KOPT-K1 (cell line): ENCODE results near the gene RASGRP4.

Experiments used
- H3K27ac ChIP-seq: fragments of 200-600 bp; sonication (generic); 2 replicates; pipeline ENCODE4 v1.5.1; 2016; ENCODE audit warnings: antibody characterized with exemption, mild to moderate bottlenecking, low read depth, low read length; ENCODE audit not compliant: poor library complexity, severe bottlenecking
- H3K36me3 ChIP-seq: fragments of 200-600 bp; sonication (generic); 2 replicates; pipeline ENCODE4 v1.5.1; 2017; ENCODE audit warnings: antibody characterized with exemption, mild to moderate bottlenecking, low read length, moderate library complexity; ENCODE audit not compliant: insufficient read depth
- H3K9me3 ChIP-seq: fragments of 200-600 bp; sonication (generic); 2 replicates; pipeline ENCODE4 v1.5.1; 2017; ENCODE audit warnings: antibody characterized with exemption, low read length, mild to moderate bottlenecking; ENCODE audit not compliant: insufficient read depth, poor library complexity, severe bottlenecking

The RASGRP4 gene

GRCh38 chr19:38455031-38455430 is 29.0 kb upstream of the RASGRP4 start:
- H3K36me3 ChIP-seq: no peaks in the 10 kb centered on the region
- H3K9me3 ChIP-seq: no peaks in the 10 kb centered on the region
- H3K27ac ChIP-seq: no peak overlapping the region

GRCh38 chr19:38453596-38453995 is 27.6 kb upstream of the RASGRP4 start:
- Histone ChIP-seq H3K27ac (no peak overlapping the region), H3K9me3 (no peaks in the 10 kb centered on the region), H3K36me3 (no peaks in the 10 kb centered on the region)

- Histone ChIP-seq H3K36me3 (no peaks in the 10 kb centered on the region), H3K9me3 (no peaks in the 10 kb centered on the region), H3K27ac (no peak overlapping the region)
Observed at GRCh38 chr19:38452430-38453366, 26.7 kb upstream of the RASGRP4 start.

- H3K9me3 ChIP-seq: no peaks in the 10 kb centered on the region
- H3K36me3 ChIP-seq: no peaks in the 10 kb centered on the region
- no peak overlapping the region for H3K27ac ChIP-seq
Observed at GRCh38 chr19:38451629-38452028, 25.6 kb upstream of the RASGRP4 start.

GRCh38 chr19:38451036-38451435 is 25.0 kb upstream of the RASGRP4 start:
- H3K27ac ChIP-seq: no peak overlapping the region

GRCh38 chr19:38449518-38449917 is 23.5 kb upstream of the RASGRP4 start:
- Histone ChIP-seq H3K9me3 (no peaks in the 10 kb centered on the region), H3K36me3 (no peaks in the 10 kb centered on the region), H3K27ac (no peak overlapping the region)

More at GRCh38 chr19:38451036-38451435, 25.0 kb upstream of the RASGRP4 start:
- Histone ChIP-seq H3K9me3 (no peaks in the 10 kb centered on the region), H3K36me3 (no peaks in the 10 kb centered on the region)

- no peaks in the 10 kb centered on the region for H3K36me3 ChIP-seq
- no peaks in the 10 kb centered on the region for H3K9me3 ChIP-seq
Observed at GRCh38 chr19:38448225-38448624, 22.2 kb upstream of the RASGRP4 start.

GRCh38 chr19:38445362-38445761 is 19.3 kb upstream of the RASGRP4 start:
- Histone ChIP-seq H3K27ac (no peak overlapping the region), H3K9me3 (no peaks in the 10 kb centered on the region), H3K36me3 (no peaks in the 10 kb centered on the region)

More at GRCh38 chr19:38448225-38448624, 22.2 kb upstream of the RASGRP4 start:
- H3K27ac ChIP-seq: no peak overlapping the region

- no peaks in the 10 kb centered on the region for H3K9me3 ChIP-seq
- H3K36me3 ChIP-seq: no peaks in the 10 kb centered on the region
- no peak overlapping the region for H3K27ac ChIP-seq
Observed at GRCh38 chr19:38444026-38444425, 18.0 kb upstream of the RASGRP4 start.

GRCh38 chr19:38443458-38443999 is 17.5 kb upstream of the RASGRP4 start:
- Histone ChIP-seq H3K36me3 (no peaks in the 10 kb centered on the region), H3K9me3 (no peaks in the 10 kb centered on the region), H3K27ac (no peak overlapping the region)

- Histone ChIP-seq H3K9me3 (no peaks in the 10 kb centered on the region), H3K27ac (no peak overlapping the region), H3K36me3 (no peaks in the 10 kb centered on the region)
Observed at GRCh38 chr19:38442736-38443135, 16.7 kb upstream of the RASGRP4 start.

GRCh38 chr19:38441657-38442348 is 15.8 kb upstream of the RASGRP4 start:
- no peaks in the 10 kb centered on the region for H3K36me3 ChIP-seq
- H3K27ac ChIP-seq: no peak overlapping the region
- H3K9me3 ChIP-seq: no peaks in the 10 kb centered on the region

- no peaks in the 10 kb centered on the region for H3K36me3 ChIP-seq
- H3K9me3 ChIP-seq: no peaks in the 10 kb centered on the region
- no peak overlapping the region for H3K27ac ChIP-seq
Observed at GRCh38 chr19:38440592-38440991, 14.6 kb upstream of the RASGRP4 start.

GRCh38 chr19:38437917-38438316 is 11.9 kb upstream of the RASGRP4 start:
- H3K9me3 ChIP-seq: no peaks in the 10 kb centered on the region
- H3K36me3 ChIP-seq: no peaks in the 10 kb centered on the region
- H3K27ac ChIP-seq: no peak overlapping the region

- Histone ChIP-seq H3K27ac (no peak overlapping the region), H3K36me3 (no peaks in the 10 kb centered on the region), H3K9me3 (no peaks in the 10 kb centered on the region)
Observed at GRCh38 chr19:38437295-38437694, 11.3 kb upstream of the RASGRP4 start.
